OCI-LY7 (cell line): ENCODE results near the gene VSIG8.

Experiments
- EZH2phosphoT487 ChIP-seq: fragments of 200-600 bp; sonication (generic); IDR thresholded peaks from 2 replicates; pipeline ENCODE4 v1.6.1; 2018; ENCODE audit warnings: low read depth, borderline replicate concordance, mild to moderate bottlenecking, mixed run types, antibody characterized with exemption, low read length, moderate library complexity, mixed read lengths
- TF ChIP-seq, protein P1 (sequence below): fragments of 200-600 bp; sonication (generic); conservative IDR thresholded peaks from 2 replicates; pipeline ENCODE4 v1.5.1; 2014; ENCODE audit warnings: mild to moderate bottlenecking, antibody characterized with exemption, low read length, moderate library complexity, mixed read lengths

DNA sequence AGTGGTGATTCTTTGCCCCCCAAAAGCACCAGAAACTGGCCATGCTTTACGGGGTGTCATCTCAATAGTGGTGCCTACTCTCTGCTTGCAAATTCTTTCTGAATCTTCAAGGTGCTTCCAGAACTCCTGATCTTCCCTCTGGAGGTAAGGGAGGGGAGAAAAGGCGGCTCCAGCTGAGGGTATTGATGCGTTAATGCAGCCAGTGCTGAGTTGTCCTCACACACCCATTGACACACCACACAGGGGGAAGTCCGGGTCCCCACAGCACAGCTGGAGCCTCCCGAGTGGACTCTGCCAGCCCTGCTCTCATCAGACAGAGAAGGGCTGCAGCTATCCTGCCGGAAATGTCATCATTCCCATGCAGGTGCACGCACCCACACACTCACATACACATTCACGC is 1.2 kb downstream of the VSIG8 start:
- TF ChIP-seq, protein P1, sequence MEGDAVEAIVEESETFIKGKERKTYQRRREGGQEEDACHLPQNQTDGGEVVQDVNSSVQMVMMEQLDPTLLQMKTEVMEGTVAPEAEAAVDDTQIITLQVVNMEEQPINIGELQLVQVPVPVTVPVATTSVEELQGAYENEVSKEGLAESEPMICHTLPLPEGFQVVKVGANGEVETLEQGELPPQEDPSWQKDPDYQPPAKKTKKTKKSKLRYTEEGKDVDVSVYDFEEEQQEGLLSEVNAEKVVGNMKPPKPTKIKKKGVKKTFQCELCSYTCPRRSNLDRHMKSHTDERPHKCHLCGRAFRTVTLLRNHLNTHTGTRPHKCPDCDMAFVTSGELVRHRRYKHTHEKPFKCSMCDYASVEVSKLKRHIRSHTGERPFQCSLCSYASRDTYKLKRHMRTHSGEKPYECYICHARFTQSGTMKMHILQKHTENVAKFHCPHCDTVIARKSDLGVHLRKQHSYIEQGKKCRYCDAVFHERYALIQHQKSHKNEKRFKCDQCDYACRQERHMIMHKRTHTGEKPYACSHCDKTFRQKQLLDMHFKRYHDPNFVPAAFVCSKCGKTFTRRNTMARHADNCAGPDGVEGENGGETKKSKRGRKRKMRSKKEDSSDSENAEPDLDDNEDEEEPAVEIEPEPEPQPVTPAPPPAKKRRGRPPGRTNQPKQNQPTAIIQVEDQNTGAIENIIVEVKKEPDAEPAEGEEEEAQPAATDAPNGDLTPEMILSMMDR: no peak
- TF ChIP-seq EZH2phosphoT487: no peak
